GM18951 (cell line): Measurements from ENCODE around the gene MSANTD1.

ENCODE experiments used
- POLR2A ChIP-seq: IDR thresholded peaks from 4 replicates; pipeline ENCODE4 v1.6.1; 2011; ENCODE audit warnings: mild to moderate bottlenecking; ENCODE audit not compliant: insufficient read length, insufficient read depth; ENCODE audit errors: extremely low read depth
- in situ Hi-C: fragments of 300-500 bp; cut with MboI; formaldehyde crosslinking; loops from one replicate; pipeline ENCODE4 v1.12.0; 2022; ENCODE audit warnings: low sequenced_read_pairs, mixed read lengths, inconsistent platforms; ENCODE audit not compliant: unreplicated experiment

Gene MSANTD1

DNA sequence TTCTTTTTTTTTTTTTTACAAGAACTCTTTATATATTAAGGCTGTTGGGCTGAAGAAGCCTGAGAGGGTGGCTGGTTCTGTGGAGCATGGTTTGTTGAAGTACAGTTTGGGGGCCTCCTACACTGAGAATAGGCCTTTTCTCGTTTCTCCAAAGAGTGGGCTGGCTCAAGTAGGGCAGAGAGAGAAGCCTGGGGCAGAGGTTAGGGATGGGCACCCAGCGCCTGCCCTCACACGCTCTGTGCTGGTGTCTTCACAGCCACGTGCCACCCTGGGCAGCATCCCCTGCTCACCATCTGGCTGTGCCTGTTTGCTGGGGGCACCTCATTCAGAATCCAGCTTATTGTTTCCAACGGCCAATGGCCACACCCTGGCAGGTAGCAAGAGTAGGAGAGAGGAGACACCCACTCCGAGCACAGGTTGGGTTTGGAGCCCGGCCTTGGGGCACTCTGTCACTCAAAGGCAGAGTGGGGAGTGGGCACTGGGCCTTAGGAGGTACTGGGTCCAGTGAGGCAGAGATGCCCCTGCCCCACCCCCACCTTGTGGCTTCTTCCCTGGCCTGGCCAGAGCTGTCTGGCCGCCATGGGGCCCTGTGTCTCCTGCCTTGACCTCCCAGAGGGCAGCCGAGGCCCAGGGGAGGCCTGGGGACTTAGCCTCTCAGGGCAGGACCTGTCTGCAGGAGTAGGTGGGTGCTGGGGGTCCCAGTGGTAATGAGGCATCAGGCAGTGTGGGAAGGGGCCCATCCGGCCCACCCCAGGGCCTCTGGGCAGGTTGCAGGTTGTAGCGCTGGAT is 2.9 kb downstream of the MSANTD1 start:
- no peak for TF ChIP-seq POLR2A
- in situ Hi-C loops = no loop called here

DNA sequence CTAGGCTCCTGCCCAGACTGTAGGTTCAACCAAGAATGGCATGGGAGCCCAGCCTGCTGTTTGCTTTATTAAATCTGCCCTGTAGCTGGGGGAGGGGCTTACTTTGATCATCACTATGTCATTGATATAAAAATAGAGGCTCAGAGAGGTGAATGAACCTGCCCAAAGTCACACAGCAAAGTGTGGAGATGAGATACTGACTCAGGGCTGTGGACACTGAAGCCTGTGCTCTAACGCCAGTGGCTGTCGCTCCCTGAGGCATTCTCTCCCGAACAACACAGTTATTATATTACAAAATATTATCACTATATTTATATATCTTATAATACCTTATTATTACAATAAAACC is 3.5 kb downstream of the MSANTD1 start:
- TF ChIP-seq POLR2A = no peak
- in situ Hi-C loops = no loop called here

DNA sequence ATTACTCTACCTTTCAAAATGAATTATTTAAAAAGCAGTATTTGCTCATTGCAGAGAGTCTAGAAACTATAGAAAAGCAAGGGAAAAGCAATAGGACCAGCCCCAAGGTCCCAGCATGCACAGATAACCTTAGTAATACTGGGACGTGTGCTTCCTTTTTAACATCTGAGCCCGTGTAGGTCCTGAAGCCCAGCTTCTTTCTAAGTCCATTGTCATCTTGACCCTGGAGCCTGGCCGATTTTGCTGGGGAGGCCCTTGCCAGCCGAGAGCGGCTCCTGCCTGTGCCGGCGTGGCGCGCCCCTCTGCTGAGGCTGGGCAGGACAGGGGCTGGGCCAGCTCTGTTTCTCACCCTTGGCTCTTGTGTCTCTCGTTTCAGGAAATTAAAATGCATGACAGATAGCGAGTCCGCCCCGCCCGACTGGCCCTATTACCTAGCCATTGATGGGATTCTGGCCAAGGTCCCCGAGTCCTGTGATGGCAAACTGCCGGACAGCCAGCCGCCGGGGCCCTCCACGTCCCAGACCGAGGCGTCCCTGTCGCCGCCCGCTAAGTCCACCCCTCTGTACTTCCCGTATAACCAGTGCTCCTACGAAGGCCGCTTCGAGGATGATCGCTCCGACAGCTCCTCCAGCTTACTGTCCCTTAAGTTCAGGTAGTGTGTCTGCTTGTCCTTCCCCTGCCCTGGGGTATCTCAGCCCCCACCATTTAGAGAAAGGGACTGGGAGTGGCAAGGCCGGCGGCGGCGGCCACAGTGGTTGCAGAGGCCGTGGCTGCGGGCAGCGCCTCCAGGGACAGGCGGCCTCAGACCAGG is 4.1 kb downstream of the MSANTD1 start:
- no peak for TF ChIP-seq POLR2A
- in situ Hi-C loops = no loop called here

DNA sequence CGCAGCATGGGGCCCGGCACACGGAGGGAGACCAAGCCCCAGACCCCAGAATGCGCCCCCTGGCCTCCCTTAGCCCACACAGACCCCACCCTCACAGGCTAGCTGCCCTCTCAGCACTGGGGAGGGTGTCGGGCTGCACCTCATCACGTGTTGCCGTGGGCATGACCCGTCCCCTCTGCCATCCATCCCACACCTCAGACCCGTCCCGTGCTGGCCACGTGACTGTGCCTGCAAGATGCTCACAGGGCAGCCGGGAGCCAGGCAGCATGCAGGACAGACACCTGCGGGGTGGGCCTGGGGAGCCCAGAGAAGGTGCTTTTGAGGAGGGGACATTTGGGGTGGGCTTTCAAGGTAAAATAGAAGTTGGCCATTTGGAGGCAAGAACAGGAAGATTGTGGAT is 4.8 kb downstream of the MSANTD1 start:
- in situ Hi-C loops = no loop called here
- TF ChIP-seq POLR2A = no peak

DNA sequence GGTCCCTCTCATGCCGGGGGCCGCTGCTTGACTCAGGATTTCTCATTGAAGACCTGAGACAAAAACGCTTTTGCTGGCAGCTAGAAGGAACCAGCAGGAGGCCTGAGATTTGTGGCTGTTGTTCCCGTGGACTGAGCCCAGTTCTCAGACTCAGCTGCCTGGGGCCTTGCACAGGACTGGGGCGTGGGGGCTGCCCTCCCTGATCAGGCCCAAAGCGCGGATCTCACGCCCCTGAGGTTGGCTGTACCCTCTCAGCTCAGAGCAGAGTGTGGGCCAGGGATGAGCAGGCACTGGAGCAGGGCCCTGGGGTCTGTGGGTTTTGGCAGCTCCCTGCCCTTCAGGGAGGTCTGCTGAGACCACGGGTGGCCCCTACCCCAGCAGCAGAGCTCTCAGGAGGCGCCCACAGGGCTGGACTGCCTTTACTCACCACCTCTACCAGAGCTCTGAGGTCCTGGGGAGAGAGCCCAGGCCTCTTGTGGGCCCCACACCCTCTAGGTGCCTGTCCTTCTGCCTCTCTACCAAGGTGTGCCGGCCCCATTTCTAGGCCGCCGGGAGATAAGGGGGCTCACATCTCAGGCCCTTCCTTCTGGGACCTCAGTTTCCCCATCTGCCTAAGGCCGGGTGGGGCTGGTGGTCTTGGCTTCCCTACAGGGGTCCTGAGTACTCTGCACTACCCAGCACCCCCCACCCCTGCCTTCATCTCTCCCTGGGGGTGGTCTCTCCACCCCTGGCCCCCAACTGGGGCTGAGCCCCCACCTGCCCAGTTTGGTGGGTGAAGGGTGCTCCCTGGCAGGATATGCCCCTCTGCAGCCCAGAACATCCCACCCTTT is 5.6 kb downstream of the MSANTD1 start:
- no peak for TF ChIP-seq POLR2A
- in situ Hi-C loops = no loop called here

DNA sequence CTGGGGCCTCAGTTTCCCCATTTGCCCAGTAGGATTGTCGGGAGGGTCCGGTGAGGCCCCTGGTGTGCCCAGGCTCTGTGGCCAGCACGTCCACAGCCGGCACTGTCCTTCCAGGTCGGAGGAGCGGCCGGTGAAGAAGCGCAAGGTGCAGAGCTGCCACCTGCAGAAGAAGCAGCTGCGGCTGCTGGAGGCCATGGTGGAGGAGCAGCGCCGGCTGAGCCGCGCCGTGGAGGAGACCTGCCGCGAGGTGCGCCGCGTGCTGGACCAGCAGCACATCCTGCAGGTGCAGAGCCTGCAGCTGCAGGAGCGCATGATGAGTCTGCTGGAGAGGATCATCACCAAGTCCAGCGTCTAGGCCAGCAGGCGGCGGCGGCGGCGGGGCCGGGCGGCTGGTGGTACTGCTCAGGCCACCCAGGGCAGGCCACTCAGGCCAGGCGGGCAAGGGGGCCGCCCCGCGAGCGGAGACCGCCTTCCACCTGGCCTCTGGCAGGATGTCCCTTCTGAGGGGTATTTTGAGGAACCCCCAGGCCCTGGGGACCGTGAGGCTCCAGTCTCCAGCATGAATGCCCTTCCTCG is 6.7 kb downstream of the MSANTD1 start:
- in situ Hi-C loops = no loop called here
- TF ChIP-seq POLR2A = no peak

DNA sequence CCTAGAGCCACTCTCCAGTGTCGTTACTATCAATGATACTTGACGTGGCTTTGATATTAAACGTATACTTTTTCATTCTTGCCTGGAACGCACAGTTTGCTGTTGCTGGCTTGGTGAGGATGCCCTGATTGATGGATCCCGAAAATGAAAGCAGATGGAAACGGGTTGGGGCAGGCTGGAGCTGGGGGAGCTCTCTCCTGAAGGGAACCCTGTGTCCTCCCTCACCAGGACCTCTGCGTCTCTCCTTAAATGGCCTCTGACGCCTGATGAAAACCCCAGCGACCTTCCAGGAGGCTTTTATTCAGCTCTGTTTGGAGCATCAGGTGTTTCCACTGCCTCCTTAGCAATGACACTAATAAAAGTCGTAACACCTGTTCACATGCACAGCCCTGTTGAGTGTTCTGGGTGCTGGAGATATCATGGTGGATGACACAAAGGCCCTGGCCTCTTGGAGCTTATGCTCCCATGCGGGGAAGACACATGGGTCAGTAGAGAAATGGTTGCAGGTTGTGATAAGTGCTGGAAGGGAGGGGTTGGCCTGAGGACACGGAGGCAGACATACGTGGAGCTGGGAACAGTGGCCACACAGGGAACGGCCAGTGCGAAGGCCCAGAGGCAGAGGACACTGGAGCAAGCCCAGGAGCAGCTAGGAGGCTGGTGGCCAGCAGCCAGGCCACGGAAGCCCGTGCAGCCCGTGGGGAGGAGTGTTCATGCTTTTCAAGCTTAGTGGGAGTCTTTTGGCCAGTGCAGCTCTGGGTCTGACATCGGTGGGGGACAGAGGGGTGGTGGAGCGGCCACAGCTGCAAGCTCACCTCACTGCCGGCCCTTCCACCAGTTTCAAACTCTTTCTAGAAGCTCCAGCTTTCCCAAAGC is 7.5 kb downstream of the MSANTD1 start:
- in situ Hi-C loops = no loop called here
- no peak for TF ChIP-seq POLR2A

DNA sequence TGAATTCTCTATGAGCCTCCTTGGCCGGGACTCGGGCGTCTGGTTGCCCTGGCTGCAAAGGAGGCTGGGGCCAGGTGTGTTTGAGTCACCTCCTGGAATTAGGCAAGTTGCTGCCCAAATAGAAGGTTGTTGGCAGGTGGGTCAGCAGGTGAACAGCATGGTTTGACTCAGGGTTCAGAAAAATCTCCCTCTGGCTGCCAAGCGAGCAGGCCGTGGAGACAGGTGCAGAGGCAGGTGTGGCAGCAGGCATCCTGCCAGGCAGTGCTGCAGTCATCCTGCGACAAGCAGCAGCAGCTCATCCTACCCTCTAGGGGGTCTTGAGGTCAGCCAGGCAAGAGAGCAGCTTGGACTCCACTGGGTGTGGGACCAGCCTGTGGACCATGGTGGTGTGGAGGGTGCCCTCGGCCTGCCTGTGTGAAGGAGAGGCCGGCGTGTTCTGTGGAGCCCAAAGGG is 8.2 kb downstream of the MSANTD1 start:
- TF ChIP-seq POLR2A = no peak
- in situ Hi-C loops = no loop called here

DNA sequence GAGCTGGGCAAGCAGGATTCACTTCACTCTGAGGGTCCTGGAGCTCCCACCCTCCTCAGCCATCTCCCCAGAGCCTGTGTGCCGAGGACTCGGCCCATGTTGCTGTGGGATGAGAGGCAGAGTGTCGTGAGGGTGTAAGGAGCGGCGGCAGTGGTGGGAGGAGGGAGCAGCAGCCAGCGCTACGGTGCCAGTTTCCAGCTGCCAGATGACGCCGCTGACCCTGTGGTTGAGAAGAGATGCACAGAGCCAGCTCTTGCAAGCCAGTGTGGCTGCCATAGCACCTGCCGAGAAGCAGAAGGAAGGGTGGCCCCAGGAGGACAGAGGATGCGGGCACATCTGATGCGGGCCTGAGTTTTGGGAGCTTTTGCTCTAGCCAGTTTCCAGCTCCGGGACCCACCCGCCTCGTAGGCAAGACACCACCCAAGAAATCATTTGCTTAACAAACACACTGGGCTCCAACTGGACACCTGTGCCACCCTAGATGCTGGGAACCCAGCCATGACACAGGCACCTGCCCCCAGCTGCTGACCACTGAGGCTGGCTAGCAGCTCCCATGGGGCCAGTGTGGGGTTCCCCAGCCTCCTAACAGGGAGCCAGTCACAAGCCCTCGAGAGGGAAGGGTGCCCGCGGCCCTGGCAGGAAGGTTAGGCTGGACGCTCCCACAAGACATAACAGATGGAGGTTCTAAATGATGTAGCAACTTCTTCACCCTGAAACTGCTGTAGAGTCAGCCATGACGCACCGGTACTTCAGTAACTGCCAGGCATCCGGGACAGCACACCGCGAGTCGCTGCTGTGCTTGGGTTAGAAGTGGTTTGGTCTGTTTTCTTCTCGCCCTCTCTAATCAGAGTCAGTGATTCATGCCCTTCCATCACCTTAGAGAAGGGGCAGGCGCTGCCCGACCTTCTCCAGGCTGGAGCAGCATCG is 8.9 kb downstream of the MSANTD1 start:
- TF ChIP-seq POLR2A = no peak
- in situ Hi-C loops = no loop called here

DNA sequence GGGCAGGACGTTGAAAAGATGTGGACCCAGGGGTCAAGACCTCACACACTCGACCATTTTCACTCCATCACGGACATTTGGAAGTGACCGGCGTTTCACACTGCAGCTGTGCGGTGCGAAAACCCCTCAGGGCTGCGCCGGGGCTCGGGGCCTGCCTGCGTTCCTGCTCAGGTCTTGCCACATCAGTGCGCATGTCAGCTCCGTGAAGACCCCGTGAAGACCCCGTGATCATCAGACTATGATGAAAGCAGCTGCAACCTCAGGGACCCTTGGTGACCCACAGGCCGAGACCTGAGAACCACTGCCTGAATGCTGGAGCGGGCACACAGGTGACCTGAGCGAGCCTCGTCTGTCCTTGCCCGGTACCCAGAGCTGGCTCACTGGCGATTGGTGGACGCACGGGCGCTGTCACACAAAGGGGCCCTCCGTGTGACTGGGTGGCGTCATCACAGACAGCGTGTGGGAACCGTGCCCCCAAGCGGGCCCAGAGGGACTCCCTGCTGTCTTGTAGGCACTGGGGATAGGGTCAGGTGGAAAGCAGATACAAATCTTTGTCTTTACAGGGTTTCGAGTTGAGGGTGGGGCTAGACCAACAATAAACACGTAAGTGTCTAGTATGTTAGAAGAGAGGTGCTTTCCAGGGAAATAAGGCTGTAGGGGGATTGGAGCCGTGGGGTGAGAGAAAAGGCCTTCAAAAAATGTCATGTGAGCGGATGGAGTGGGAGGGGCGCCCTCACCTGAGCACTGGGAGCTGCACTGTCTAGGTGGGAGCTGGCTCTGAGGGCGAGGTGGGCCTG is 12.7 kb downstream of the MSANTD1 start:
- in situ Hi-C loops = no loop called here
- TF ChIP-seq POLR2A = no peak
